OCI-LY1 (cell line): ENCODE data around the gene HMX1.

ENCODE experiments used
- H2AFZ ChIP-seq: fragments of 200-600 bp; sonication (generic), shearing (Covaris generic); 2 replicates; pipeline ENCODE4 v1.6.0; 2014; ENCODE audit warnings: antibody characterized with exemption, mild to moderate bottlenecking, low read length
- H3F3A ChIP-seq: fragments of 200-600 bp; sonication (generic), shearing (Covaris generic); 2 replicates; pipeline ENCODE4 v1.6.0; 2014; ENCODE audit warnings: mild to moderate bottlenecking, antibody characterized with exemption, low read length, moderate library complexity; ENCODE audit not compliant: insufficient read depth
- H3K27ac ChIP-seq: fragments of 200-600 bp; sonication (generic); 2 replicates; pipeline ENCODE4 v1.5.1; 2014; ENCODE audit warnings: low read length, mixed run types, mild to moderate bottlenecking, low read depth; ENCODE audit not compliant: poor library complexity, severe bottlenecking
- H3K27me3 ChIP-seq: fragments of 200-600 bp; sonication (generic); 2 replicates; pipeline ENCODE4 v1.6.0; 2014; ENCODE audit warnings: antibody characterized with exemption, mild to moderate bottlenecking, low read length, moderate library complexity; ENCODE audit not compliant: insufficient read depth
- H3K36me3 ChIP-seq: fragments of 200-600 bp; sonication (generic); 2 replicates; pipeline ENCODE4 v1.6.1; 2014; ENCODE audit warnings: mild to moderate bottlenecking, antibody characterized with exemption, low read length, moderate library complexity, mixed read lengths; ENCODE audit not compliant: insufficient read depth
- H3K4me1 ChIP-seq: fragments of 200-600 bp; sonication (generic); 2 replicates; pipeline ENCODE4 v1.5.1; 2014; ENCODE audit warnings: mild to moderate bottlenecking, low read length, moderate library complexity; ENCODE audit not compliant: insufficient read depth, severe bottlenecking
- H3K4me2 ChIP-seq: fragments of 200-600 bp; sonication (generic), shearing (Covaris generic); 2 replicates; pipeline ENCODE4 v1.6.1; 2014; ENCODE audit warnings: low read length
- H3K4me3 ChIP-seq: fragments of 200-600 bp; sonication (generic); 2 replicates; pipeline ENCODE4 v1.5.1; 2014; ENCODE audit warnings: low read length, low read depth, mild to moderate bottlenecking, mixed read lengths; ENCODE audit not compliant: poor library complexity, severe bottlenecking
- H3K79me2 ChIP-seq: fragments of 200-600 bp; shearing (Covaris generic); 2 replicates; pipeline ENCODE4 v1.6.1; 2016; ENCODE audit warnings: mixed run types, low read length, mixed read lengths; ENCODE audit not compliant: insufficient read depth
- H3K9ac ChIP-seq: fragments of 200-600 bp; sonication (generic), shearing (Covaris generic); 2 replicates; pipeline ENCODE4 v1.6.1; 2014; ENCODE audit warnings: mild to moderate bottlenecking, low read length, mixed read lengths
- H3K9me2 ChIP-seq: fragments of 200-600 bp; sonication (generic), shearing (Covaris generic); 2 replicates; pipeline ENCODE4 v1.6.1; 2014; ENCODE audit warnings: low read depth, mild to moderate bottlenecking, low read length, mixed read lengths
- H3K9me3 ChIP-seq: fragments of 200-600 bp; shearing (Covaris generic); 2 replicates; pipeline ENCODE4 v1.6.1; 2014; ENCODE audit warnings: low read length, mixed read lengths
- H4K20me1 ChIP-seq: fragments of 200-600 bp; sonication (generic), shearing (Covaris generic); 2 replicates; pipeline ENCODE4 v1.6.0; 2016; ENCODE audit warnings: mild to moderate bottlenecking, low read length; ENCODE audit not compliant: insufficient read depth
- EZH2 ChIP-seq: fragments of 200-600 bp; sonication (generic), shearing (Covaris generic); IDR thresholded peaks from 2 replicates; pipeline ENCODE4 v1.8.0; 2017; ENCODE audit warnings: borderline replicate concordance, mixed run types, mild to moderate bottlenecking, antibody characterized with exemption, low read length, moderate library complexity, mixed read lengths
- TF ChIP-seq, protein P1 (sequence below): fragments of 200-600 bp; sonication (generic), shearing (Covaris generic); IDR thresholded peaks from 2 replicates; pipeline ENCODE4 v1.5.1; 2017; ENCODE audit warnings: mild to moderate bottlenecking, antibody characterized with exemption, low read length, moderate library complexity, mixed read lengths

HMX1 gene

DNA sequence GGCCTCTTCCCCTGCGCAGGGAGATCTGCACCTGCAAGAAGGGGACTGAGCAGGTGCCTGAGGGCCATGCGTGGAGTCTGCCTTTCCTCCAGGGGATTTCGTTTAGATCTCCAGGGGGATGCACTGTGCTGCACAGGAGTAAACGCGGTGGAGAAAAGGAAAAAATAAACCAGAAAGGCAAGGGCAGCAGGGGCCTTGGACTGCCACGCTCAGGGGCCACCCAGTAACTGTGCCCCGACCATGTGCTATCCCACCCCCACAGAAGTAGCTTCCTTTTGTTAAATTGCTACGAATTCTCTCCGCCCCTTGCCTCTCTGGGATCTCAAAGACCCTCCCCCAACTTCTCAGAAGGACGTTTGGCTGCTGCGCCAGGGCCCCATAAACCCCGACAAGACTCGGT is 17.2 kb upstream of the HMX1 start:
- Histone ChIP-seq H3F3A (no peaks in the 10 kb centered on the region), H3K79me2 (no peaks in the 10 kb centered on the region), H3K4me1 (no peaks in the 10 kb centered on the region), H2AFZ (no peak overlapping the region), H3K4me3 (no peak overlapping the region), H3K9ac (no peak overlapping the region), H3K4me2 (no peak overlapping the region), H3K27ac (no peak overlapping the region), H3K9me2 (no peaks in the 10 kb centered on the region), H4K20me1 (no peaks in the 10 kb centered on the region), H3K9me3 (no peaks in the 10 kb centered on the region), H3K36me3 (no peaks in the 10 kb centered on the region), H3K27me3 (no peaks in the 10 kb centered on the region)
- TF ChIP-seq, protein P1, sequence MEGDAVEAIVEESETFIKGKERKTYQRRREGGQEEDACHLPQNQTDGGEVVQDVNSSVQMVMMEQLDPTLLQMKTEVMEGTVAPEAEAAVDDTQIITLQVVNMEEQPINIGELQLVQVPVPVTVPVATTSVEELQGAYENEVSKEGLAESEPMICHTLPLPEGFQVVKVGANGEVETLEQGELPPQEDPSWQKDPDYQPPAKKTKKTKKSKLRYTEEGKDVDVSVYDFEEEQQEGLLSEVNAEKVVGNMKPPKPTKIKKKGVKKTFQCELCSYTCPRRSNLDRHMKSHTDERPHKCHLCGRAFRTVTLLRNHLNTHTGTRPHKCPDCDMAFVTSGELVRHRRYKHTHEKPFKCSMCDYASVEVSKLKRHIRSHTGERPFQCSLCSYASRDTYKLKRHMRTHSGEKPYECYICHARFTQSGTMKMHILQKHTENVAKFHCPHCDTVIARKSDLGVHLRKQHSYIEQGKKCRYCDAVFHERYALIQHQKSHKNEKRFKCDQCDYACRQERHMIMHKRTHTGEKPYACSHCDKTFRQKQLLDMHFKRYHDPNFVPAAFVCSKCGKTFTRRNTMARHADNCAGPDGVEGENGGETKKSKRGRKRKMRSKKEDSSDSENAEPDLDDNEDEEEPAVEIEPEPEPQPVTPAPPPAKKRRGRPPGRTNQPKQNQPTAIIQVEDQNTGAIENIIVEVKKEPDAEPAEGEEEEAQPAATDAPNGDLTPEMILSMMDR: no peak
- no peak for TF ChIP-seq EZH2

DNA sequence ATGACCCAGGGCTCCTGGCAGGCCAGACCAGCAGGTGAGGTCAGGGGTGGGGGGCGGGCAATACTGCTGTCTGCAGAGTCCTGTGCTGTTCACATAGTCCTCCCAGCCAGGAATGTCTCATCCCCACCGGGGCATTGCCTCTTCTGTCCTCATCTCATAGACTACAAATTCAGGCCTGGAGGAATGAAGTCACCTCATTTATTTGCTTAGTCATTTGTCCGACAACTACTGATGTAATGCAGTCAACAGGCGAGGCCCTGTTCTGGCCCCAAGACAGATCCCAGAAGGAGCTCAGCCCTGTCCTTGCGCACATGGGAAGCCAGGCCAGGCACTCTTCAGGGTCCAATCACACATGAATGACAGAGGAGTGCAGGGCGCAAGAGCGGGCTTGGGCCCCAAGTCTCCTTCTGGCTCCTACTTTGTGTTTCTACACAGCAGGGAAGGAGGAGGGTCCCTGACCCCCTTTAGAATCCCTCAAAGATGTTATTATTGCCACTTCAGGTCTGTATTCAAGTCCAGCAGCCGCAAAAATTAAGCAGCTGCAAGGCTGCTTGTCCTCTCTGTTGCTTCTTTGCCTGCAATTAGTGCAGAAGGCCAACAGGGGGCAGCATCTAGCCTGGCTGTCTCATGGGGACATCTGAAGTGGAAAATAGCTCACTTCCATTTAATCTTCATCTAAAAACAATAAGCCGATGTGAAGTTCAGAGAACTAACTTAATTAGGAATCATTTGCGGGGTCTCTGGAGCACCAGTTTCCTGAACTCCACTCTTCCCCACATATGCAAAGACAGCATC is 15.2 kb upstream of the HMX1 start:
- H3K4me3 ChIP-seq: no peak overlapping the region
- no peak overlapping the region for H3K9ac ChIP-seq
- H3K9me2 ChIP-seq: no peaks in the 10 kb centered on the region
- no peak overlapping the region for H2AFZ ChIP-seq
- H3K36me3 ChIP-seq: no peaks in the 10 kb centered on the region
- no peaks in the 10 kb centered on the region for H3F3A ChIP-seq
- no peaks in the 10 kb centered on the region for H4K20me1 ChIP-seq
- no peak for TF ChIP-seq EZH2
- TF ChIP-seq, protein P1: peak; percentile 26; the same call in 1 of the 2 replicates
- H3K27me3 ChIP-seq: no peaks in the 10 kb centered on the region
- H3K9me3 ChIP-seq: no peaks in the 10 kb centered on the region
- H3K79me2 ChIP-seq: no peaks in the 10 kb centered on the region
- no peak overlapping the region for H3K27ac ChIP-seq
- no peaks in the 10 kb centered on the region for H3K4me1 ChIP-seq
- no peak overlapping the region for H3K4me2 ChIP-seq

DNA sequence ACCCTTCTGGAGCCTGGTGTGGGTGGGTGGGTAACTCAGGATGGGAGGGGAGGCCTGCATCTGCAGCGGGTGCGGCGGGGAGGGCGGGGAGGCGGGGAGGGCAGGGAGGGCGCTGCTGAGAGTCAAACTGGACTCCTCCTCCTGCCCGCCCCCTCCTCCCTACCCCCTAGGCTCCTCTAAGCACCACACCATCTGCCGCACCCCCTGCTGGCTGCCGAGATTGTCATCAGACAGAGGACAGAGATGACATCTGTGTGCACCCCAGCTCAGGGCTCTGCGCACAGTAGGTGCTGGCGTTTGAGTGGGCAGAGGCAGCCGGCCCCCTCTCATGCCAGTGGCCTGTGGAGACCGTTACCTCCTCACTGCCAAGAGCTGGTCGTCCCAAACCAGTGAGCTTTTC is 10.6 kb upstream of the HMX1 start:
- Histone ChIP-seq H3K27me3 (no peaks in the 10 kb centered on the region), H3K9ac (no peak overlapping the region), H3K27ac (no peak overlapping the region)

More for the DNA sequence above, 10.6 kb upstream of the HMX1 start:
- no peaks in the 10 kb centered on the region for H3K79me2 ChIP-seq
- no peaks in the 10 kb centered on the region for H3F3A ChIP-seq
- H3K4me3 ChIP-seq: no peak overlapping the region
- no peaks in the 10 kb centered on the region for H3K9me3 ChIP-seq
- no peaks in the 10 kb centered on the region for H3K9me2 ChIP-seq
- no peaks in the 10 kb centered on the region for H3K4me1 ChIP-seq
- H3K4me2 ChIP-seq: no peak overlapping the region
- H3K36me3 ChIP-seq: no peaks in the 10 kb centered on the region
- TF ChIP-seq, protein P1: no peak
- TF ChIP-seq EZH2: no peak
- H2AFZ ChIP-seq: no peak overlapping the region
- H4K20me1 ChIP-seq: no peaks in the 10 kb centered on the region
